GM12891 (cell line): ENCODE measurements around the gene AKR1B15.
"Not testable (repeated sequence)": the region's sequence is repeated elsewhere in the genome, so short reads cannot be mapped to it uniquely, and the experiment has no call there.

Experiments used
- DNase-seq: peaks from one replicate; pipeline ENCODE4 v3.0.0; 2011; ENCODE audit warnings: low spot score; ENCODE audit not compliant: insufficient read length
- FAIRE-seq: peaks from 2 replicates; lab custom pipeline; 2011; peaks lifted over from hg19 to GRCh38; lab: Jason Lieb, UNC
- PAX5 ChIP-seq: IDR thresholded peaks from 2 replicates; pipeline ENCODE4 v1.6.1; 2011; ENCODE audit warnings: low read length, moderate library complexity, mild to moderate bottlenecking; ENCODE audit not compliant: insufficient read depth, severe bottlenecking
- POLR2A ChIP-seq: IDR thresholded peaks from 2 replicates; pipeline ENCODE4 v1.6.1; 2011; ENCODE audit warnings: low read depth, low read length, control low read depth
- POLR2AphosphoS5 ChIP-seq: IDR thresholded peaks from 2 replicates; pipeline ENCODE4 v1.6.1; 2011; ENCODE audit warnings: low read depth, low read length, control low read depth
- POU2F2 ChIP-seq: IDR thresholded peaks from 2 replicates; pipeline ENCODE4 v1.6.1; 2011; ENCODE audit warnings: low read depth, mild to moderate bottlenecking, control low read depth, low read length, moderate library complexity
- SPI1 ChIP-seq: IDR thresholded peaks from 2 replicates; pipeline ENCODE4 v1.6.1; 2011; ENCODE audit warnings: low read depth, low read length, control low read depth
- TAF1 ChIP-seq: IDR thresholded peaks from 2 replicates; pipeline ENCODE4 v1.6.1; 2011; ENCODE audit warnings: low read depth, low read length, control low read depth

AKR1B15 gene

DNA sequence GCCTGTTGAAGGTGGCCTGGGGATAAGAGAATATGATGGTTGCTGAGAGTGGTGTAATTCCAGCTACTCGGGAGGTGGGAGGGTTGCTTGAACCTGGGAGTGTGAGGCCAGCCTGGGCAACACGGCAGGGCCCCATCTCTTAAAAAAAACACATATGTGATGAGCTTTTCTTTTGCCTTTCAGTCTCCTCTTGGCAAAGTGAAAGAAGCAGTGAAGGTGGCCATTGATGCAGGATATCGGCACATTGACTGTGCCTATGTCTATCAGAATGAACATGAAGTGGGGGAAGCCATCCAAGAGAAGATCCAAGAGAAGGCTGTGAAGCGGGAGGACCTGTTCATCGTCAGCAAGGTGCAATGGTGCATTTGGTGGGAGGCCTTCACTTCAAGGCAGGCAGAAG, 18.4 kb upstream of the AKR1B15 start:
- DNase-seq (no peak), FAIRE-seq (no peak)
- TF ChIP-seq POLR2A (no peak), PAX5 (no peak), POU2F2 (no peak), SPI1 (no peak), TAF1 (no peak), POLR2AphosphoS5 (no peak)

DNA sequence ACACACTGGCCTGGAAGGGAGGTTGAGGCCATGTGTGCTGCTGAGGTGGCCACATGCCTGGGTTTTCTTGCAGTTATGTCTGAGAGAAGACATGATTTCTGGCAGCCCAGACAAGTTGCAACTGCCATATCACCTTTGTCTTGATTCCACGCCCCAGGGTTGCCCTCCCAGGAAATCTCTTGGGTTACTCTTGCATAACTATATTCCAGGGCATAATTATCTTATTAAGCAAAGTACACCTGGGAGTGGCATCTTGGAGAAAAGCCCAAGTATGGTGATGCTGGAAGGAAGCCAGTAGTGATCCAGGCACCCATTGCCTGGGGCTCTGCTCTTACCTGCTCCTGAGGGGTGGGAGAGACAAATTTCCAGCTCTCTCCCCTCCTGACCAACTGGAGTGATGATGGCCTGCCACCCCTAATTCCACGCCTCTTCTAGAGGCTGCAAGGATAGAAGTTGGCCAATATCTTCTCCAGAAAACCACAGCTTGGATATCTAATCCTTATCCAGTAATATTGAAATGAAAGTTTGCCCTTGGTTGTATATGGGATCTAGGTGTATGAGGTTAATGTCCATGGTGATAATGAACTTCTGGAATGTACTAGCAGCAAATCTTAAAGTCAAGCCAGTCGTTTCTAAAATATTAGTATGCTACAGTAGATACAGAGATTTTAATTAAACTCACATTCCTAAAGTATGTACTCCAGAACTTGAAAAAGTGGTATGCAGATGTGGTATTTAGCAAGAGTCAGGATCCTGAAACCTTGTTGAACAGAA, 16.5 kb upstream of the AKR1B15 start:
- no peak for DNase-seq
- no peak for FAIRE-seq
- TF ChIP-seq SPI1 (no peak), POU2F2 (no peak), TAF1 (no peak), PAX5 (no peak), POLR2A (no peak), POLR2AphosphoS5 (no peak)

DNA sequence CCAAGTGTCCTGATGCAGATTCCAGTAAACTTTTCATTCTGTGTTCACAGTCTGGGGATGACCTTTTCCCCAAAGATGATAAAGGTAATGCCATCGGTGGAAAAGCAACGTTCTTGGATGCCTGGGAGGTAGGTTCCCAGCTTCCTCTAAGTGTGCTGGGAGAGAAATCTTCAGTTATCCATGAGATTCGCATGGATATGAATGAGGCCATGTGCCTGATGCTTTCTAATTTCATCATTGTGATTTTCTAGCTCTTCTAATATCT, 16.0 kb upstream of the AKR1B15 start:
- TF ChIP-seq SPI1, result no peak
- no peak for TF ChIP-seq POU2F2
- TF ChIP-seq PAX5, result no peak
- no peak for TF ChIP-seq POLR2AphosphoS5
- TF ChIP-seq POLR2A, result no peak
- no peak for TF ChIP-seq TAF1
- DNase-seq, result no peak
- no peak for FAIRE-seq

DNA sequence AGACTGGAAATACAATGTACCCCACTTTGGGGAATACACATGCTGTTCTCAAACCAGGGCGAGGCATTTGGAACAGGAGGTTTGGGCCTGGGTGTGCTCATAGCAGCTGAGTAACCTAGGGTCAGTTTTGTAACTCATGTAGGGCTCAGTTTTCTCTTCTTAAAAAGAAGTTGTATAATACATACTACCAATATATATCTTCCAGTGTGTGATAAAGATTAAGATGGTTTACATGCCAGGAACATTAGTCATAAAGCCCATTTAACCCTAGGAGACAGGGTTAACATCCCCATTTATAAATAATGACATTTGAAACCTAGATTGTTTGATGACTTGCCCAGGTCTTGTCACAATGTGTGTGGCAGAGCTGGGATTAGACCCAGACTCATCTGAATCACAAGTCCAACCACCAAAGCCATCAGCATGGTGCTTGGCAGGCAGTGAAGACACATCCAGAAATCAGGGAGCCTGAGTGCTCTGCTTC, 15.6 kb upstream of the AKR1B15 start:
- no peak for TF ChIP-seq SPI1
- no peak for TF ChIP-seq POLR2A
- no peak for TF ChIP-seq TAF1
- TF ChIP-seq POLR2AphosphoS5, result no peak
- no peak for TF ChIP-seq POU2F2
- no peak for TF ChIP-seq PAX5
- DNase-seq (no peak), FAIRE-seq (no peak)

DNA sequence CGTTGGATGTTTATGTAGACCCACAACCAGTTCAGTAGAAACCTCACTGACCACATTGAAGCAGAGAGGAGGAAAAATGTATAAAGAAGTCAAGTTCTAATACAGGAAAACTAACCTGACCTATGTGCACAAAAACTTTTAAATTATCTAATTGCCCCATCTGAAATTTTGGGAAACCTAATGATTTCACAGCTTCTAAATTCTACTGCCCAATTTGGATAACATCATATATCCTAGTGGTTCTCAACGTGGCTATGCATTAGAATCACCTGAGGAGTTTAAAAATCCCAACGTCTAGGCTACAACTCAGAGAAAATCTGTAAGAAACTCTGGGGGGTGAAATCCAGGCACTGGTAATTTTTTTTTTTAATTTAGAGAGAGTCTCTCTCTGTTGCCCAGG, 14.3 kb upstream of the AKR1B15 start:
- DNase-seq (no peak), FAIRE-seq (no peak)
- TF ChIP-seq SPI1 (no peak), TAF1 (no peak), POLR2A (no peak), POLR2AphosphoS5 (no peak), PAX5 (no peak), POU2F2 (no peak)

DNA sequence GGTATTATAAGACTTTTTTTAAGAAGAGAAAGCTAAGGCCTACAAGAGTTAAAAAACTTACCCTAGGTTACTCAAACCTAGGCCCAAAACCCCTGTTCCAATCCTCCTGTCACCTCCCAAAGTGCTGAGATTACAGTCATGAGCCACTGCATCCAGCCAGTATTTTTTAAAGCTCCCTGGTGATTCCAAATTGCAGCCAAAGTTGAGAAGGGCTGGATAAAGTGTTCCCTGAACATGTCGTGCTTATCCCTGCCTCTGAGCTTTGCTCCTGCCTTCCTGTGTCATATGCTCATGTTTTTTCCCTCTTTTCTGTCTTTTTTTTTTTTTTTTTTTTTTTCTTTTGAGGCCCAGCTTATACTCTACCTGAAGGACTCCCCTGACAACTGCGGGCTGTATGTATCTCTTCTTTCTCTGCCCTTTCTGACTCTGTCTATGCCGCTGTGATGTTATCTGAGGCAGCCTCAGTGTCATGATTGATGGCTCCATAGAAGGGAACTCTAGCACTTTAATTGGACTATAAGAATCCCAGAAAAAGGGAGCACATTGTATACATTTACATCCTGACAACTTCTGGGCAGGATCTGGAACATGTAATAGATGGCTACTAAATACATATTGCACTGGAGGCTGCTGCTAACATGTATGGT, 13.5 kb upstream of the AKR1B15 start:
- no peak for TF ChIP-seq TAF1
- TF ChIP-seq SPI1, result no peak
- no peak for TF ChIP-seq PAX5
- no peak for TF ChIP-seq POLR2AphosphoS5
- no peak for TF ChIP-seq POU2F2
- no peak for TF ChIP-seq POLR2A
- FAIRE-seq (no peak), DNase-seq (no peak)

DNA sequence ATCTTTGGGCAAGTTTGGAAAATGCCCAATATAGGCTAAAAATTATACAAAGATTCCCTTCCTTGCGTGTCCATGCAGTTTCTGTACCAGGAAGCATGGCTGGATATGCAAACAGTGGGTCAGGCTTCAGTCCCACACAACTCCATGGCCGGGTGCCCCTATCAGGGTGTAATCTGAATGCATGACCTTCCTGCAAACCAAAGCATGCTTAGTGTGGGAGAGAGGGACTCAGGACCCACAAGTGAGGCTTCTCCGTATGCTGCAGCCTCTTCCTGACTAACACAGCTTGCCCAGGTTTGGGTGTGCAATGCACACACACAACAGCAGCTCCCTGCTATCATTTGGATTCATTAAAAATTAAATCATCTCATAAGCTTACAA, 13.0 kb upstream of the AKR1B15 start:
- FAIRE-seq (no peak), DNase-seq (no peak)
- TF ChIP-seq SPI1 (no peak), POU2F2 (no peak), TAF1 (no peak), POLR2AphosphoS5 (no peak), POLR2A (no peak), PAX5 (no peak)

DNA sequence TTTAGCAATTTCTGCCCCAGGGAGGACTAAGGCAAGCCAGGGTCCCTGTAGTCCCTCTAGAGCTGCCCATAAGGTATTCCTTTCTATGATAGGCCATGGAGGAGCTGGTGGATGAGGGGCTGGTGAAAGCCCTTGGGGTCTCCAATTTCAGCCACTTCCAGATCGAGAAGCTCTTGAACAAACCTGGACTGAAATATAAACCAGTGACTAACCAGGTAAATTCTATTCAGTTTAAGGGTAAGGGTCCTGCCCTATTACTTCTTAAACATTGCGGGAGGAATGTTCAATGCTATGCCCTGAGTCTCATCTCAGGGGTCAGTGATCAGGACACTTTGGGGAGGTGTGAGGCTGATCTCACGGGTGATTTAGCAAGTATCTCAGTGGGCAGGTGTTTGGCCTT, 12.4 kb upstream of the AKR1B15 start:
- FAIRE-seq, DNase-seq: not testable (repeated sequence)

DNA sequence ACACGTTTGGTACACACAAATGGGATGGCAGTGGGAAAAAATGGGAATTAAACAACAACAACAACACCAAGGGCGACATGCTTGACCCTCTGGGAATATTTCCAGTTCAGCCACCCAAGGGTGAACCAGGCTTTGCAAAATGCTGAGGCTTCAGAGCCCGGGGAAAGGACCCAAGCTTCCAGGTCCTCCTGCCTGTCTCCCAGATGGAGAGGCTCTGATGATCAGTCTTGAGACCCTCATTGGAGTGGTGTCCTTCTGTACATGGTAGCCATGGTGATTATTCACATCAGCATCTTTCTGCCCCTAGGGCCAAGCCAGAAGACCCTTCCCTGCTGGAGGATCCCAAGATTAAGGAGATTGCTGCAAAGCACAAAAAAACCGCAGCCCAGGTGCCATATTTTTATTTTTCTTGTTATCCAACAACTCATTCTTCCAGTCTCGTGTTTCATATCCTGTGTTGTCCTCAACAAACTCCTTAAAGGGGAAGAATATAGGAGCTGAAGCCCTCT, 11.6 kb upstream of the AKR1B15 start:
- FAIRE-seq, DNase-seq: not testable (repeated sequence)

DNA sequence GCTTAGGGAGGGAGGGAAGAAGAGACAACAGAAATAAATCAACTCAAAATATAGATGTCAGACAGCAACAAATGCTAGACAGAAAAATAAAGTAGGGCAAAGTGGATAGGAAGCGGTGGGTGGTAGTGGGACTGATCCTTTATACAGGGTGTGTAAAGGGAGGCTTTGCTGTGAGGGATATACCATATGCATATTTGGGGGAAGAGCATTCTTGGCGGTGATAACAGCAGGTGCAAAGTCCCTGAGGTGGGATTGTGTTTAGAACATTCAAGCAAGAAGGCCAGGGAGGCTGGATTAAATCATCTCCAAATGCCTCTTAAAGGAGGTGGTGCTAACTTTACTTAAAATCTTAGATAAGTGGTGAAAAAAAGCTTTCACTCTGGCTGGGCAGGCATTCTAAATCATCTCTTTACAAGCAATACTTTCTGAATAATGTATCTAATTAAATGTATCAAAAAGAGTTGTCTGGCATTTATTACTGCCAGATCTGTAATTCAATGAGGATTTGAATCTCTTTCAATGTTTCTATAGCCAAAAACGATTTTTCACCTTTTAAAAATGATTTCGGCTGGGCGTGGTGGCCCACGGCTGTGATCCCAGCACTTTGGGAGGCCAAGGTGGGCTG, 9.4 kb upstream of the AKR1B15 start:
- no peak for TF ChIP-seq TAF1
- TF ChIP-seq POLR2A, result no peak
- no peak for TF ChIP-seq SPI1
- TF ChIP-seq POLR2AphosphoS5, result no peak
- no peak for TF ChIP-seq PAX5
- TF ChIP-seq POU2F2, result no peak
- no peak for DNase-seq
- FAIRE-seq, result no peak

DNA sequence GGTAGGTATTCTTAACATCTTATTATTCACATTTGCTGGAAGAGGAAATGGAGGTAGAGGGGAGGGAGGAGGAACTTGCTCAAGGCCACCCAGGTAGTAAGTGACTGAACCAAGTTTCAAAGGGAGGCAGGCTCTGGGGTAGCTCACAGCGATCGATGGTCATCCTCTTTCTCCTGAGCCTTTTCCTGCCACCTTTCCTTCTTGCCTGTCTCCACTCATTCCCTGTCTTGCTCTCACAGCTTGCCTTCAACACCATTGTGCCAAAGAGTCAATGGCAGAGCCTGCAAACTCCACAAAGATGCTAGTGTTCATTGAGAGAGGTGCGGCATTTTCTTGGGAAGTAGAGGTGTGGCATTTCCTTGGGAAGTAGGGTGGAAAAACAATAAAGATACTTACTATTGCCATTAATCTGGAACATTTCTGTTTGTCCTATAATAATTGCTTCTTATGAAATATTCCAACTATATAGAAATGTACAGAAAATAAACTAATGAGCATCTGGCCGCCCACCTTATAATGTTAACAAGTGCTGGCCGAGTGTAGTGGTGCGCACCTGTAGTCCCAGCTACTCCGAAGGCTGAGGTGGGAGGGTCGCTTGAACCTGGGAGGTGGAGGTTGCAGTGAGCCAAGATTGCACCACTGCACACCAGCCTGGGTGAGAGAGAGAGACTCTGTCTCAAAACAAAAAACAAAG, 7.3 kb upstream of the AKR1B15 start:
- FAIRE-seq, DNase-seq: not testable (repeated sequence)
